NCI-H2227 (cell line): ENCODE data around the gene ACACB.

Experiments
- DNase-seq: peaks from one replicate; lab custom pipeline; 2025; ENCODE audit not compliant: unreplicated experiment; lab: John Stamatoyannopoulos, UW

ACACB gene

DNA sequence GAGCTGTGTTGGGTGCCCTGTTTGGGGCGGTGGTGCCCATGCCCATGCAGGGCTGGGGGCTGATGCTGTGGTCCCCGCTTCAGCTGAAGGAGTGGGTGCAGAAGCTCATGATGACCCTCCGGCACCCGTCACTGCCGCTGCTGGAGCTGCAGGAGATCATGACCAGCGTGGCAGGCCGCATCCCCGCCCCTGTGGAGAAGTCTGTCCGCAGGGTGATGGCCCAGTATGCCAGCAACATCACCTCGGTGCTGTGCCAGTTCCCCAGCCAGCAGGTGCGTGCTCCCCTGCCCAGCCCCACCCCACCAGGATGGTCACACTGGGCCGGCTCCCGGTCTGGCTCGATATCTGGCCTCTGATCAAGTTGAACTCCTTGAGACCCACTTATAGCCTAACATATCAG, 92.7 kb downstream of the ACACB start:
- no peak for DNase-seq

DNA sequence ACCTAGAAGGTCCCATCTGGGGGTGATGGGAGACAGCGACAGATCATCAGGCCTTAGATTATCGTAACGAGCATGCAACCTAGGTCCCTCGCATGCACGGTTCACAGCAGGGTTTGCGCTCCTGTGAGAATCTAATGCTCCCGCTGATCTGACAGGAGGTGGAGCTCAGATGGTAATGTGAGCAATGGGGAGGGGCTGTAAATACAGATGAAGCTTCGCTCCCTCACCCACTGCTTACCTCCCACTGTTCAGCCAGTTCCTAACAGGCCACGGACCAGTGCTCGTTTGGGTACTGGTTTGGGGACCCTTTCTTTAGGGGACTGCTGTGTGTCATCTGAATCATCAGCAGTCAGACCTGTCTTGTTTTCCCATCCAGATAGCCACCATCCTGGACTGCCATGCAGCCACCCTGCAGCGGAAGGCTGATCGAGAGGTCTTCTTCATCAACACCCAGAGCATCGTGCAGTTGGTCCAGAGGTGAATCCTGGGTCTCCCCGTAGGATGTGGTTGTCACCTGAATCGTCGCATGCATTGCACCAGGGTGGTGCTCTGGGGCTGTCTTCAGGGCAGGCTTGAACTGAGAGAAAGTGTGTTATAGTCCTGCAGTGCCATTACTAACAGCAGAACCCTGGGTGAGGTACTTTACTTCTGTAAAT, 96.2 kb downstream of the ACACB start:
- no peak for DNase-seq

DNA sequence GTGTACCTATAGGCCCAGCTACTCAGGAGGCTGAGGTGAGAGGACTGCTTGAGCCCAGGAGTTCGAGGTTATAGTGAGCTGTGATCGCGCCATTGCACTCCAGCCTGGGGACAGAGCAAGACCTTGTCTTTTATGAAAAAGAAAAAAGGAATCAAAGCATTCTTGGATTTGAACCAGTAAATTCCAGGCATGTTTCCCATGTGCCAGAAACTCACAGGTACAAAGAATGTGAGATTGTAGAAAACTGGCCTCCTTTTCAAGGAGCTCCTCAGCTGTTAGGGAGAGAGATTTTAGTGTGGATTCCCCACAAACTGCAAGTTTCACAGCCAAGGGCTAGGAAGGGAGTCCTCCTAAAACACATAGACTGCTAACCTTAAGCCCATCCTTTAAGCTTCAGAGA, 97.7 kb downstream of the ACACB start:
- DNase-seq, result no peak

DNA sequence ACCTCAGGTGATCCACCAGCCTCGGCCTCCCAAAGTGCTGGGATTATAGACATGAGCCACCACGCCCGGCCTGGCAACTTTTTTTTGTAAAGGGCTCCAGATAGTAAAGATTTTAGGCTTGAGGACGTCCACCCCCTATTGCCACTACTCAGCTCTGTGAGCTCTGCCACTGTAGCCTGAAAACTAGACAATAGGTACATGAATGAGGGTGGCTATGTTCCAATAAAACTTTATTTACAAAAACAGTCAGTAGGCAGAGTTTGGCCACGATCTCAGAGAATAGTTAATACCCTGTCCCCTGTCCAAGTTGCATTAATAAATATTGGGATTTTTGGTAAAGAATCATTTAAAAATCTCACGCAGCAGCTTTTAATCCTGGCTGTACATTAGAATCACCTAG, 102.6 kb downstream of the ACACB start:
- no peak for DNase-seq

DNA sequence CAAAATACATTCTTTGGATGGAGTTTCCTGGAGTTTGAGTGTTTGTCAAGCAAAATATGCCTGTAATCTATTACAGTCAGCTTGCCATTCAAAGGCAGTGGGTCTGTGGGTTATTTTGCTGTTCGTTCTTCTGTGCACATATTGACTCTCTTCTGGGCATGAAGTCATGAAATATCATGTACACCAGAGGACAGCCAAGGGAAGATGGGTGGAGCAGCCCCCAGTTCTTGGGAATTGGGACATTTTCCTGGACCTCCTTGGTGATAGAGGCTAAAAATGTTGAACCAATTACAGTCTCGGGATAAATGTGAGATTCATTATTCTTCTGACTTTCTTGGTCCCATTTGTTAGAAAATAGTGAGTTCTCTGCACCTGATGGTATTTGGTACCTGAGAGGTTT, 103.6 kb downstream of the ACACB start:
- no peak for DNase-seq

DNA sequence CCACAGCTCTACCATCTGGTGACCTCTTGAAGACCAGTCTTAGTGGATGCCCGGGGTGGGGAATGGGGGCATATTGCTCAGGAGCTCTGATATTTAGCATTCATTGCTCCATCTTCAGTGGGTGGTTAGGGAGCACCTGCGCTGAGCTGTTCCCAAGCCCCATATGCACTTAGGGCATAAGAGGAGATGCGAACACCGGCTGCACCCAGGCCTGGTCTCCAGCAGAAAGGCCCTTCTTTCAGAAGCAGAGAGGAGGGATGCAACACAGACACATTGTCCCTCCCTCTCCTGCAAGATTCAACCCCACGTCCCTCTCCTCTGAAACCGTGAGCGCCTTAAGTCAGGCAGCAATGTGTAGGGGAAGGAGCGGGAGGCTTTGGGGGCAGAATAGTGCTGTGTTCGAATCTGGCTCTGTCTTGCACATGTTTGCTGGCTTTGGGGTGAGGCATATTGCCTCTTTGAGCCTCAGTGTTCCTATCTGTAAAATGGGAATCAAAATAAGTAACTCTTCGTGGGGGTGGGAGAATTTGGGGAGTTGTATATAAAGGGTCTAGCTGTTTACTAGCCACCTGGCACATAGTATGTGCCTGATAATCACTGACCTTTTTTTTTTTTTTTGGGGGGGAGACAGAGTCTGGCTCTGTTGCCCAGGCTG, 105.0 kb downstream of the ACACB start:
- no peak for DNase-seq

DNA sequence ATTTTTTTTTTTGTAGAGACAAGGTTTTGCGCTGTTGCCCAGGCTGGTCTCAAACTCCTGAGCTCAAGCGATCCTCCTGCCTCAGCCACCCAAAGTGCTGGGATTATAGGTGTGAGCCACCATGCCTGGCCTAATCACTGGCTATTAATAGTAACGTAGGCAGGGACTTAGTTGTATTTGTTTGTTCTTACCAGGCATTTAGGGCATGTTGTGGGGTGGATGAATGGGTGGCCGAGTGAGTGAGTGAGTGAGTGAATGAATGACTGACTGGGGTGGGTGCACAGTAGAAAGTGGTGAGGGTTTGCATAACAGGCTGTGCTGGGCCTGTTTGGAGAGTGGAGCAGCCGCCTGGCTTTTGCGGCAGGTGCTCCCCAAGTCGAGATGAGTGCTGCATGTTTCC, 105.7 kb downstream of the ACACB start:
- no peak for DNase-seq

DNA sequence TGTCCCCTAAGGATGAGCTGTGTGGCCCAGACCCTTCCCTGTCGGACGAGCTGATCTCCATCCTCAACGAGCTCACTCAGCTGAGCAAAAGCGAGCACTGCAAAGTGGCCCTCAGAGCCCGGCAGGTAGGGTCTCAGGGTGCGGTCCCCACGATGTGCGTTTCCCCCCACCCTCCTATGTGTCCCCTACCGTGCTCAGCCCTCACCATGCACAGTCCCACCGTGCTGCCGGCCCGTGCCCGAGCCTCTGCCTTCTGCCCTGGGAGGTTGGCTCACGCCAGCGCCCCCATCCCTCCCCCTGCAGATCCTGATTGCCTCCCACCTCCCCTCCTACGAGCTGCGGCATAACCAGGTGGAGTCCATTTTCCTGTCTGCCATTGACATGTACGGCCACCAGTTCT, 106.1 kb downstream of the ACACB start:
- no peak for DNase-seq

DNA sequence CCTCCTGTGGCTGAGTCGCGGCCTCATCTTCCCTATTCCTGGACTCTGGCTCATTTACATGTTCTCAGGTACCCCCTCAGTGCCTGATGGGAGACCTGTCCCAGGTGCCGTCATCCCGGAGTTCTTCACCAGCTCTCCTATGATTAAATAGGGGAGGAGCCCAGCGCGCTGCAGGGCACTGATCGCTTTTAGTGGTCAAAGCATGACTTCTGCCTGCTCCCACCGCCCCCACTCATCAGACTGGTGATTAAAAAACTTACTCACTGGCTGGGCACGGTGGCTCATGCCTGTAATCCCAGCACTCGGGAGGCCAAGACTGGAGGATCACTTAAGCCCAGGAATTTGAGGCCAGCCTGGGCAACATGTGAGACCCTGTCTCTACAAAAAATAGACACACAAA, 106.8 kb downstream of the ACACB start:
- DNase-seq, result no peak

DNA sequence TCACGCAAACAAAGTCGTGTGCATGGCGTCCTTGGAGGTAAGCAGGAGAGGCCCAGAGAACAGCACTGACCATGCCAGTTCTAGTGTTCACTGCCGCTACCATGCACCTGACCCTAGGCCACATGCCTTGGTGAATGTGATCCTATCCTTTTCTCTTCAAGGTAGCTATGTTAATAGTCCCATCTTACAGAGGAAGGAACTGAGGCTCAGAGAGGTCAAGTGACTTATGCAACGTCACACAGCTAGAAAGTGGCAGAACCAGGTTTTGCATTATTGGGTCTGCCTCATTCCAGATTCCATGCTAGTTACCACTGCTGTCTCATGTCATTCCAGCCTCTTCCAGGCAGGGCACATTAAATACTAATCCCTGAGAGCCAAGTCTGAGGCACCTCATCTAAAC, 107.5 kb downstream of the ACACB start:
- DNase-seq, result no peak

DNA sequence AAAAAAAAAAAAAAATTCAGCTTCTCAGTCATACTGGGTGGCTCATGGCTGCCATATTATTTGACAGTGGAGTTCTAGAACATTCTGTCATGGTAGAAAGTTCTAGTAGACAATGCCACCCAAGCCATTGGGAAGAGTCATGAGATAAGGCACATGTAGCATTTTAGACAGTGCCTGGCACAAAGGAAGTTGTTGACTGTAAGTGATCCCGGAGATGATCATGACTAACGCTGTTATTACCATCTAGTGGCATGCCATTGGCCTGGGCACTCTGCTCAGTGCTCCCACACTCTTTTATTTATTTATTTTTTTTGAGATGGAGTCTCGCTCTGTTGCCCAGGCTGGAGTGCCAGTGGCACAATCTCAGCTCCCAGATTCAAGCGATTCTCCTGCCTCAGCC, 112.3 kb downstream of the ACACB start:
- DNase-seq, result no peak

DNA sequence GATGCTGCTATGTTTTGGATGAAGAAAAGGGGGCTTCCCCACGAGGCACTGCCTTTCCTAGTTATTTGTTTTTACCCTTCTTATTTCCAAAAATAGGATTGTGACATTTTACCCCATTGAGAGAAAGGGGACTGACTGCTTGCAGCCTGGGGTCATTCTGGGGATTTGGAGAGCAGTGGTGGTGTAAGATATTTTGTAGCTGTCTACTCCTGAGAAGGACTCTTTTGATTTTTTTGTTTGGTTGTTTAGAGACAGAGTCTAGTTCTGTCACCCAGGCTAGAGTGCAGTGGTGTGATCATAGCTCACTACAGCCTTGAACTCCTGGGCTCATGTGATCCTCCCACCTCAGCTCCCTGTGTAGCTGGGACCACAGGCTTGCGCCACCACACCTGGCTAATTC, 113.8 kb downstream of the ACACB start:
- no peak for DNase-seq

DNA sequence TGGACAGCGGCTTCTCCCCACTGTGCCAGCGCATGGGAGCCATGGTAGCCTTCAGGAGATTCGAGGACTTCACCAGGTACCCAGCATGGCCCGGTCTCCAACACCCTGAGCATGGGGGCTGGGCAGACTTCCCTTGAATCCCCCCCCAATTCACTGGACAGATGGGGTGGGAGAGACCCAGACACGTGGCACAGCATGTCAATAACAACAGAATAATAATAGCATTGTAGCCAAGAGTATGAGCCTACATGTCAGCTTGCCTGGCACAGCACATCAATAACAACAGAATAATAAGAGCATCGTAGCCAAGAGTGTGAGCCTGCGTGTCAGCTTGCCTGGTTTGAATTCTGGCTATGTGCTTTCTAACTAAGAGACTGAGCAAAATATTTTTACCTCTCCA, 116.3 kb downstream of the ACACB start:
- DNase-seq, result no peak

DNA sequence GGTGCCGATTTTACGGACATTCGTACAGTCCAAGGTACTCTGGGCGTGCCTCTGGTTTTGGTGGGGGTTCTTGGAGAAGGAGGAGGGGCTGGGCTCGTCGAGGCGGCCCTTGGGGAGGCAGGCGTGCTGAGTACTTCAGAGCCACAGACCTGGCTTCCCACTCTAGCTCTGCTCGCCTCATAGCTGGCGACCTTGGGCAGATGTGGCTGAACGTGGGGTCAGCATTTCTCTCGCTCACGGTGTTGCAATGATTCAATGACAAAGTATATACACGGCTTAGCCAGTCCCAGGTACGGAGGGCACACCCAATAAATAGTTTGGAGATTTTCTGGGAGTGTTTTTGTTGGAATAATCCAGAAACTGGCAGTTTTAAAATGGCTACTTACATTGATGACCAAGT, 117.6 kb downstream of the ACACB start:
- DNase-seq, result no peak

DNA sequence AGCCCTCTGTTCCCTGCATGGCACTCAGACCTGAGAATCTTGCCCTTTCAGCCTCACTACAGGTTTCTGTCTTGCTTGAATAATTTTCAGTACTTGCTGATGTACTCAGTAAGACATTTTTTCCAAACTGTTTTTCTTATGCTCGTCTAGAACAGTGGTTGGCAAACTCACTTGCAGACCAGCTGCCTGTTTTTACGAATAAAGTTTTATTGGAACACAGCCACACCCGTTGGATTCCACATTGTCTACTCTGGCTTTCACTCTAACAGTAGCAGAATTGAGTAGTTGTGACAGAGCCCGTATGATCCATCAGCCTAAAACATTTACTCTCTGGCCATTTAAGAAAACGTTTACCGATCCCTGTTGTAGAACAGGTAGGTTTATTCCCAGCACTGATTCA, 119.9 kb downstream of the ACACB start:
- no peak for DNase-seq

DNA sequence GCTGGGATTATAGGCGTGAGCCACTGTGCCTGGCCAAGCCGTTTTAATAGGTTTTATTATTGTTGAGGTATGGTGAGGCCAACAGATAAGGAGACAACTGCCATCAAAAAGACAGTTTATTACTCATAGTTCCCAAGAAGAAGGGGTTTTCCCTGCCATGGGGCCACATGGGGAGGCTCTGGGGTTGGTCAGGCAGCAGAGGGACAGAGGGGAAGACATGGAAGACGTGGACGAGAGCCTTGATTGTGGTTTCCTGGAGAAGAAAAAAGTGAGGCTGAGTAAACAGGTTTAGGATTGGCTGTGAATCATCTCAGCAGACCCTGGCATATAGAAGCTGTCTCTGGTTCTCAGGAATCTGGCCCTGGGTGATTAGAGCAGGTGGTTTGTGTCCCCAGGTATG, 122.8 kb downstream of the ACACB start:
- no peak for DNase-seq

DNA sequence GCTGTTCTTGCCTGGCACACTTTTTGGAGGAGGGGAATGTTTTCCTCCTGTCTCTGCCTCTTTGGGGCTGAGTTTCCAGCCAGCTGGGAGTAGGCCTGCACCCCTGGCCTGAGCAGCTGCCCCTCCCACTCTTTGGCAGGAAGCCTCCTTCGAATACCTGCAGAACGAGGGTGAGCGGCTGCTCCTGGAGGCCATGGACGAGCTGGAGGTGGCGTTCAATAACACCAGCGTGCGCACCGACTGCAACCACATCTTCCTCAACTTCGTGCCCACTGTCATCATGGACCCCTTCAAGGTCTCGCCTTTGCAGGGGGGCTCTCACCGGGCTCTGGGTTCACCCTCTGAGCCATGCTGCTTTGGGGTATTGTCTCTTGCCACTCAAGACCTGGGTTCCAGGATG, 123.3 kb downstream of the ACACB start:
- no peak for DNase-seq

DNA sequence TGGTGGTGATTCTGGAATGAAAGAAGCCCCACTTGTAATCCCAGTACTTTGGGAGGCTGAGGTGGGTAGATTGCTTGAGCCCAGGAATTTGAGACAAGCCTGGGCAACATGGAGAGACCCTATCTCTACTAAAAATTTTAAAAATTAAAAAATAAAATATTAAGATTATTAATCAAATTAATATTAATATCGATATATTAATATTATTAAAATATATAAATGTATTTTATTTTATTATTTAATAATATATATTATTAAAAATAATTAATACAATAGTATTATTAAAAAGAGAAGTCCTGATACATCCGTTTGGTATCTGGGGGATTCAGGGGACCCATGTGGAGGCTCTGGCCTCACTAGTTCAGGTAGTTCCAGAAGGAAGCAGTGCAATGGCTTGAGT, 124.0 kb downstream of the ACACB start:
- no peak for DNase-seq

DNA sequence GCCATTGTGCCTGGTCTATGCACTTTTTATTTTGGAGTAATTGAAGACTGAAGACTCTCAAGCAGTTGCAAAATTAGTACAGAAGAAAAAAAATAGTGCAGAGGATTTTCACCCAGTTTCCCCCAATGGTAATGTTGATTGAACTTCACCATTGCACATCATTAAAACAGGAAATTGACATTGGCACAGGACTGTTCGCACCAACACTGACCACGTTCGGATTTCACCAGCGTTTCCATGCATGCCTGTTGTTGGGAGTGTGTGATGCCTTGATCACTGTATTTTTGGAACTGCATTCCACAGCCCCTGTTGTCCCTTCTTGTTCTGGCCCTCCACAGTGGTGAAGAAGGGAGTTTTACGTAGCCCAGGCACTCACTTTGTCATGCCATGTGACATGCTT, 125.5 kb downstream of the ACACB start:
- no peak for DNase-seq

DNA sequence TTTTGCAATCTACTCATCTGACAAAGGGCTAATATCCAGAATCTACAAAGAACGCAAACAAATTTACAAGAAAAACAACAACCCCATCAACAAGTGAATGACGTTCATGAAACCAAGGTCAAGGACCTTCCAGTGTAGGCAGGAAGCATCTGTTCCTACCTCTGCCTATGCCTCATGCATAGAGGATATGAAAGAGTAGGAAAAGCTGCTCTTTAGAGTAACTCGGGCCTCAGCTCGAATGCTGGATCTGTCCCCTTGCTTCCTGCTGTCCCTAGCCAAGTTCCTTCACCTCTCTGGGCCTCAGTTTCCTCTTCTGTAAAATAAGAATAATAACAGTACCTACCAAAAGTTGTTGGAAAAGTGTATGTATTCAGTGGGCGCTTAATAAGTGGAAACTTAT, 127.7 kb downstream of the ACACB start:
- DNase-seq, result no peak

DNA sequence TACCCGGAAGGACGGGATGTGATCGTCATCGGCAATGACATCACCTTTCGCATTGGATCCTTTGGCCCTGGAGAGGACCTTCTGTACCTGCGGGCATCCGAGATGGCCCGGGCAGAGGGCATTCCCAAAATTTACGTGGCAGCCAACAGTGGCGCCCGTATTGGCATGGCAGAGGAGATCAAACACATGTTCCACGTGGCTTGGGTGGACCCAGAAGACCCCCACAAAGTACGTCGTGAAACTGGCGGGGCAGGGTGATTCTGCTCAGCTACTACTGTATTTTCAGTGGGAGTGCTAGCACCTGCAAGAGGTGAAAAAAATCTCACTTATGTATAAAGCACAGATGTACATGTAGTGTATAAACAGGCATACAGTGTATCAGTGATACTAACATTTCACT, 129.8 kb downstream of the ACACB start:
- DNase-seq, result no peak

DNA sequence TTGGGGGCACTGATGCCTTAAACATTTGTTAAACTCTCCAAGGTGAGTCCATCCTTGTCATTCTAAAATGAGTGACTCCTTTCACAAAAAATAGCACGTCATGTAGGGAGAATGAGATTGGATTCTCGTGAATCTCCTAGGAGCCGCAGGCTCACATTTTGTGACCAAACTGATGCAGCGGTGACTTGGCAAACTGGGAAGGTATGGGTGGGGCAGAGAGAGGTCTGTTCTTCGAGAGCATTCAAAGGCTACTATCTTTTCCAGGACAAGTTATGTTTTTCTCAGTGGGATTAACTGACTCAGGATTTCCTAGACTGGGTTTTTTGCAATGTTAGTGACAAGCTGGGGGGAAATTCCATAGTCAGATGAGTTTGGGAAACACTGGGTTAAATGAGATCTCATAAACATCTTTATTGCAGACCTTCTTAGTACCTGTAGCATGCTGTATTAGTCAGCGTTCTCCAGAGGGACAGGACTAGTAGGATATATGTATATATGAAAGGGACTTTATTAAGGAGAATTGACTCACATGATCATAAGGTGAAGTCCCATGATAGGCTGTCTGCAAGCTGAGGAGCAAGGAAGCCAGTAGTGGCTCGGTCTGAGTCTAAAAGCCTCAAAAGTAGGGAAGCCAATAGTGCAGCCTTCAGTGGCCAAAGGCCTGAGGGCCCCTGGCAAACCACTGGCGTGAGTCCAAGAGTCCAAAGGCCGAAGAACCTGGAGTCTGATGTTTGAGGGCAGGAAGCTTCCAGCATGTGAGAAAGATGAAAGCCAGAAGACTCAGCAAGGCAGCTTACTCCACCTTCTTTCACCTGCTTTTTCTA, 131.7 kb downstream of the ACACB start:
- DNase-seq, result no peak
